ENCODE data around the gene DNAL1. TPM values are rescaled to one million over a fixed set of nuclear protein-coding genes. Genes with fewer than 3 reads are reported as not detected.

DNAL1 gene
- polyA plus RNA-seq, 1 donor (not counting 4 experiments of a cell fraction or from before 2014, with no cell fraction given) = 8.4 TPM

- Histone ChIP-seq H3K9ac (ENCODE audit: control insufficient read depth, extremely low read depth, insufficient read depth, low read length) (no peak overlapping the region), H3K36me3 (ENCODE audit: control insufficient read depth in 2 of 2, extremely low read depth in 1 of 2, insufficient read depth in 2 of 2, low read length in 2 of 2) (no peaks in the 10 kb centered on the region), H2AFZ (ENCODE audit: control insufficient read depth, low read length) (no peak overlapping the region), H4K20me1 (ENCODE audit: control insufficient read depth, extremely low read depth, insufficient read depth, low read length) (no peaks in the 10 kb centered on the region), H3K27me3 (ENCODE audit: control insufficient read depth, extremely low read depth, insufficient read depth, low read length) (no peaks in the 10 kb centered on the region), H3K4me1 (ENCODE audit: control insufficient read depth, extremely low read depth, insufficient read depth, low read length) (peaks cover 7% of the 10 kb centered on the region), H3K9me1 (ENCODE audit: control insufficient read depth, extremely low read depth, insufficient read depth, low read length) (no peaks in the 10 kb centered on the region), H3K9me3 (ENCODE audit: control insufficient read depth, low read depth, low read length) (no peaks in the 10 kb centered on the region), H3K4me2 (ENCODE audit: control insufficient read depth, extremely low read depth, insufficient read depth, low read depth, low read length) (no peak overlapping the region), H3K4me3 (ENCODE audit: control insufficient read depth in 2 of 3, extremely low read depth in 1 of 3, insufficient read depth in 2 of 3, low read depth in 1 of 3, low read length in 3 of 3) (no peak overlapping the region), H3K27ac (ENCODE audit: control insufficient read depth, insufficient read depth, low read length) (no peak overlapping the region), H3K79me2 (ENCODE audit: control insufficient read depth, insufficient read depth, low read length) (no peaks in the 10 kb centered on the region)
- TF ChIP-seq, protein P1, sequence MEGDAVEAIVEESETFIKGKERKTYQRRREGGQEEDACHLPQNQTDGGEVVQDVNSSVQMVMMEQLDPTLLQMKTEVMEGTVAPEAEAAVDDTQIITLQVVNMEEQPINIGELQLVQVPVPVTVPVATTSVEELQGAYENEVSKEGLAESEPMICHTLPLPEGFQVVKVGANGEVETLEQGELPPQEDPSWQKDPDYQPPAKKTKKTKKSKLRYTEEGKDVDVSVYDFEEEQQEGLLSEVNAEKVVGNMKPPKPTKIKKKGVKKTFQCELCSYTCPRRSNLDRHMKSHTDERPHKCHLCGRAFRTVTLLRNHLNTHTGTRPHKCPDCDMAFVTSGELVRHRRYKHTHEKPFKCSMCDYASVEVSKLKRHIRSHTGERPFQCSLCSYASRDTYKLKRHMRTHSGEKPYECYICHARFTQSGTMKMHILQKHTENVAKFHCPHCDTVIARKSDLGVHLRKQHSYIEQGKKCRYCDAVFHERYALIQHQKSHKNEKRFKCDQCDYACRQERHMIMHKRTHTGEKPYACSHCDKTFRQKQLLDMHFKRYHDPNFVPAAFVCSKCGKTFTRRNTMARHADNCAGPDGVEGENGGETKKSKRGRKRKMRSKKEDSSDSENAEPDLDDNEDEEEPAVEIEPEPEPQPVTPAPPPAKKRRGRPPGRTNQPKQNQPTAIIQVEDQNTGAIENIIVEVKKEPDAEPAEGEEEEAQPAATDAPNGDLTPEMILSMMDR (optimal IDR thresholded peaks at IDR 0.05 in 1 of 3, IDR thresholded peaks at IDR 0.05 in 1 of 3, conservative IDR thresholded peaks at IDR 0.05 in 1 of 3; ENCODE audit: extremely low read depth in 1 of 3, insufficient read depth in 2 of 3, low read length in 3 of 3) = no peak
- TF ChIP-seq EZH2 (IDR thresholded peaks at IDR 0.05; ENCODE audit: low read length) = no peak
- dilution Hi-C loops (cut with MboI; ENCODE audit: extremely low pct_ligation_motif_present, low sequenced_read_pairs) = no loop called here
- FAIRE-seq (no peak), DNase-seq (ENCODE audit: low read depth, low spot score) (no peak)
These were observed 18.9 kb downstream of the DNAL1 start for GRCh38 chr14:73663548-73664212.

- Histone ChIP-seq H3K4me3 (ENCODE audit: control insufficient read depth in 2 of 3, extremely low read depth in 1 of 3, insufficient read depth in 2 of 3, low read depth in 1 of 3, low read length in 3 of 3) (no peak overlapping the region), H3K27me3 (ENCODE audit: control insufficient read depth, extremely low read depth, insufficient read depth, low read length) (no peaks in the 10 kb centered on the region), H2AFZ (ENCODE audit: control insufficient read depth, low read length) (no peak overlapping the region), H3K27ac (ENCODE audit: control insufficient read depth, insufficient read depth, low read length) (no peak overlapping the region), H3K4me1 (ENCODE audit: control insufficient read depth, extremely low read depth, insufficient read depth, low read length) (peaks cover 7% of the 10 kb centered on the region), H3K79me2 (ENCODE audit: control insufficient read depth, insufficient read depth, low read length) (no peaks in the 10 kb centered on the region), H3K9ac (ENCODE audit: control insufficient read depth, extremely low read depth, insufficient read depth, low read length) (no peak overlapping the region), H4K20me1 (ENCODE audit: control insufficient read depth, extremely low read depth, insufficient read depth, low read length) (no peaks in the 10 kb centered on the region), H3K9me1 (ENCODE audit: control insufficient read depth, extremely low read depth, insufficient read depth, low read length) (no peaks in the 10 kb centered on the region), H3K4me2 (ENCODE audit: control insufficient read depth, extremely low read depth, insufficient read depth, low read depth, low read length) (no peak overlapping the region), H3K9me3 (ENCODE audit: control insufficient read depth, low read depth, low read length) (no peaks in the 10 kb centered on the region), H3K36me3 (ENCODE audit: control insufficient read depth in 2 of 2, extremely low read depth in 1 of 2, insufficient read depth in 2 of 2, low read length in 2 of 2) (no peaks in the 10 kb centered on the region)
- dilution Hi-C loops (cut with MboI; ENCODE audit: extremely low pct_ligation_motif_present, low sequenced_read_pairs) = no loop called here
- DNase-seq (ENCODE audit: low read depth, low spot score) = no peak
- no peak for FAIRE-seq
- TF ChIP-seq, protein P1 (optimal IDR thresholded peaks at IDR 0.05 in 1 of 3, IDR thresholded peaks at IDR 0.05 in 1 of 3, conservative IDR thresholded peaks at IDR 0.05 in 1 of 3; ENCODE audit: extremely low read depth in 1 of 3, insufficient read depth in 2 of 3, low read length in 3 of 3) = no peak
- no peak for TF ChIP-seq EZH2 (IDR thresholded peaks at IDR 0.05; ENCODE audit: low read length)
These were observed 20.3 kb downstream of the DNAL1 start for GRCh38 chr14:73665130-73665529.

Measured in keratinocyte (primary cell).